ENCODE measurements around the gene PPP1R3D.

- TF ChIP-seq POLR2A (IDR thresholded peaks at IDR 0.05) (no peak), CTCF (IDR thresholded peaks at IDR 0.05) (no peak)
Observed at GRCh38 chr20:59932616-59933295, 7.3 kb downstream of the PPP1R3D start.

All from esophagus squamous epithelium (tissue), 4 donors.